ENCODE measurements around the gene LAMB3. TPM values are rescaled to one million over a fixed set of nuclear protein-coding genes. Genes with fewer than 3 reads are reported as not detected.

LAMB3 gene
- total RNA-seq, 4 donors from 2014 or later = 47.2 to 147 (median 126) TPM

GRCh38 chr1:209672705-209673630 lies 20.7 kb upstream of the LAMB3 start:
- no peak for DNase-seq
- in situ Hi-C loops (cut with MboI; ENCODE audit: low pct_ligation_motif_present in 1 of 4, low pct_unique_long_range_greater_than_20kb in 1 of 4, low sequenced_read_pairs in 3 of 4) (no loop called here), intact Hi-C loops (cut with DNase I; ENCODE audit: low total_unique reads) (no loop called here)
- H3K4me1 ChIP-seq = peaks cover 8 to 29% (median 19%) of the 10 kb centered on the region in 4 donors
- no peak overlapping the region for H3K27ac ChIP-seq
- no peaks in the 10 kb centered on the region for H3K9me3 ChIP-seq
- no peak overlapping the region for H3K4me3 ChIP-seq
- TF ChIP-seq EP300 (IDR thresholded peaks at IDR 0.05; ENCODE audit: low read depth) = no peak
- TF ChIP-seq CTCF (IDR thresholded peaks at IDR 0.05) = no peak
- TF ChIP-seq POLR2AphosphoS5 (IDR thresholded peaks at IDR 0.05) = no peak
- no peak for TF ChIP-seq POLR2A (IDR thresholded peaks at IDR 0.05)
- WGBS, 2 donors (ENCODE audit: low coverage in 1 of 2) = 68 to 93% methylated on average over 3 to 5 of the region's 5 CpGs
- H3K27me3 ChIP-seq = no peaks in the 10 kb centered on the region
- H3K36me3 ChIP-seq = no peaks in the 10 kb centered on the region

GRCh38 chr1:209670441-209671082 lies 18.3 kb upstream of the LAMB3 start:
- H3K4me3 ChIP-seq = no peak overlapping the region
- no peaks in the 10 kb centered on the region for H3K36me3 ChIP-seq
- DNase-seq = no peak
- H3K4me1 ChIP-seq = peaks cover 0 to 21% (median 13%) of the 10 kb centered on the region in 4 donors
- no peak overlapping the region for H3K27ac ChIP-seq
- H3K27me3 ChIP-seq = no peaks in the 10 kb centered on the region
- intact Hi-C loops (cut with DNase I; ENCODE audit: low total_unique reads) = no loop called here
- TF ChIP-seq EP300 (IDR thresholded peaks at IDR 0.05; ENCODE audit: low read depth) (no peak), POLR2A (IDR thresholded peaks at IDR 0.05) (no peak), CTCF (IDR thresholded peaks at IDR 0.05) (no peak), POLR2AphosphoS5 (IDR thresholded peaks at IDR 0.05) (no peak)
- in situ Hi-C loops (cut with MboI; ENCODE audit: low pct_ligation_motif_present in 1 of 4, low pct_unique_long_range_greater_than_20kb in 1 of 4, low sequenced_read_pairs in 3 of 4) = no loop called here
- H3K9me3 ChIP-seq = no peaks in the 10 kb centered on the region
- 100% methylated on average over 1 of the region's 1 CpG; no CpG with 5 or more reads in 1 of the 2 donors for WGBS, 2 donors (ENCODE audit: low coverage in 1 of 2)

GRCh38 chr1:209667708-209668107 lies 15.5 kb upstream of the LAMB3 start:
- Histone ChIP-seq H3K36me3 (no peaks in the 10 kb centered on the region), H3K27me3 (no peaks in the 10 kb centered on the region), H3K4me3 (no peak overlapping the region), H3K9me3 (no peaks in the 10 kb centered on the region), H3K27ac (no peak overlapping the region), H3K4me1 (peaks cover 0 to 5% (median 0%) of the 10 kb centered on the region in 4 donors)
- no peak for DNase-seq
- in situ Hi-C loops (cut with MboI; ENCODE audit: low pct_ligation_motif_present in 1 of 4, low pct_unique_long_range_greater_than_20kb in 1 of 4, low sequenced_read_pairs in 3 of 4) (no loop called here), intact Hi-C loops (cut with DNase I; ENCODE audit: low total_unique reads) (no loop called here)
- 82 to 91% methylated on average over 3 to 4 of the region's 4 CpGs for WGBS, 2 donors (ENCODE audit: low coverage in 1 of 2)
- no peak for TF ChIP-seq POLR2AphosphoS5 (IDR thresholded peaks at IDR 0.05)
- TF ChIP-seq POLR2A (IDR thresholded peaks at IDR 0.05) = no peak
- TF ChIP-seq EP300 (IDR thresholded peaks at IDR 0.05; ENCODE audit: low read depth) = no peak
- no peak for TF ChIP-seq CTCF (IDR thresholded peaks at IDR 0.05)

- H3K27ac ChIP-seq = no peak overlapping the region
- no peak for DNase-seq
- no peaks in the 10 kb centered on the region for H3K36me3 ChIP-seq
- H3K9me3 ChIP-seq = no peaks in the 10 kb centered on the region
- intact Hi-C loops (cut with DNase I; ENCODE audit: low total_unique reads) = no loop called here
- H3K27me3 ChIP-seq = no peaks in the 10 kb centered on the region
- in situ Hi-C loops (cut with MboI; ENCODE audit: low pct_ligation_motif_present in 1 of 4, low pct_unique_long_range_greater_than_20kb in 1 of 4, low sequenced_read_pairs in 3 of 4) = no loop called here
- no peak for TF ChIP-seq POLR2AphosphoS5 (IDR thresholded peaks at IDR 0.05)
- no peak for TF ChIP-seq POLR2A (IDR thresholded peaks at IDR 0.05)
- no peak for TF ChIP-seq CTCF (IDR thresholded peaks at IDR 0.05)
- no peak for TF ChIP-seq EP300 (IDR thresholded peaks at IDR 0.05; ENCODE audit: low read depth)
- WGBS, 2 donors (ENCODE audit: low coverage in 1 of 2) = 80 to 85% methylated on average over 1 of the region's 1 CpG
- peaks cover 0 to 5% (median 2%) of the 10 kb centered on the region in 4 donors for H3K4me1 ChIP-seq
- no peak overlapping the region for H3K4me3 ChIP-seq
These were observed 14.9 kb upstream of the LAMB3 start for GRCh38 chr1:209667103-209667502.

Measured in transverse colon (tissue), 4 donors.